Upper lobe of left lung (tissue), 6 donors: ENCODE data around the gene QRICH1. TPM values are rescaled to one million over a fixed set of nuclear protein-coding genes. Genes with fewer than 3 reads are reported as not detected.

Experiments
- ATAC-seq, 2 donors: fragments of 200-7000 bp; cut with Tn5 transposase; one replicate each; pipeline ENCODE4 v1.9.1; 2022; ENCODE audit warnings: mild to moderate bottlenecking in 2 of 2, moderate library complexity in 2 of 2; ENCODE audit not compliant: low FRiP score in 2 of 2
- DNase-seq, 2 donors: peaks; one replicate each; pipeline ENCODE4 v3.0.0-alpha.2; 2019 to 2020
- H3K27ac ChIP-seq, 4 donors: fragments of 200-600 bp; sonication (generic); one replicate each; pipeline ENCODE4 v1.5.1; 2016 to 2019
- H3K27me3 ChIP-seq, 4 donors: fragments of 200-600 bp; sonication (generic); one replicate each; pipeline ENCODE4 v1.5.1; 2017 to 2019
- H3K36me3 ChIP-seq, 4 donors: fragments of 200-600 bp; sonication (generic); one replicate each; pipeline ENCODE4 v1.5.1; 2016 to 2019
- H3K4me1 ChIP-seq, 4 donors: fragments of 200-600 bp; sonication (generic); one replicate each; pipeline ENCODE4 v1.5.1; 2018 to 2019
- H3K4me3 ChIP-seq, 4 donors: fragments of 200-600 bp; sonication (generic); one replicate each; pipeline ENCODE4 v1.5.1; 2017 to 2019; ENCODE audit warnings: mild to moderate bottlenecking in 2 of 4, moderate library complexity in 1 of 4
- H3K9me3 ChIP-seq, 4 donors: fragments of 200-600 bp; sonication (generic); one replicate each; pipeline ENCODE4 v1.5.1; 2018 to 2019
- EP300 ChIP-seq, 4 donors: sonication (generic); formaldehyde crosslinking; IDR thresholded peaks; one replicate each; pipeline ENCODE4 v1.5.1; 2017; ENCODE audit warnings: antibody characterized with exemption in 4 of 4, control low read depth in 2 of 4
- POLR2A ChIP-seq, 4 donors: fragments of 450-650 bp; IDR thresholded peaks; one replicate each; pipeline ENCODE4 v1.5.1; 2016 to 2017; ENCODE audit warnings: antibody characterized with exemption in 4 of 4, mild to moderate bottlenecking in 2 of 4
- POLR2AphosphoS5 ChIP-seq, 2 donors: sonication (generic); formaldehyde crosslinking; IDR thresholded peaks; one replicate each; pipeline ENCODE4 v1.5.1; 2017; ENCODE audit warnings: antibody characterized with exemption in 2 of 2
- WGBS, 2 donors: methylation state at CpG; one replicate each; pipeline ENCODE4 v1.1.5; 2017 to 2018; 5-methylcytosine and 5-hydroxymethylcytosine counted together
- total RNA-seq, 6 donors: library from RNA; depleted of rRNA in 4 of 6; stranded (reverse); fragments of >200 nt in 4 of 6; gene quantifications; one replicate each; pipeline versions ENCODE4 v1.1.0 to v1.2.1, GENCODE V29; 2016 to 2021
- TF ChIP-seq, protein P1 (sequence below), 6 experiments: fragments of 450-650 bp in 4 of 6; fragments of 200-600 bp in 2 of 6; sonication (generic) in 2 of 6; IDR thresholded peaks; one replicate each; pipeline ENCODE4 v1.5.1; 2016 to 2019; ENCODE audit warnings: antibody characterized with exemption in 6 of 6
- donor health status: DM: no; HTN: no; CAD: no; lungs with moderate emphysema.
- donor health status: DM: no; HTN: yes; CAD: no; lungs with severe emphysema.

Gene QRICH1
- total RNA-seq, 6 donors from 2014 or later: 65.6 to 145 (median 74.2) TPM

DNA sequence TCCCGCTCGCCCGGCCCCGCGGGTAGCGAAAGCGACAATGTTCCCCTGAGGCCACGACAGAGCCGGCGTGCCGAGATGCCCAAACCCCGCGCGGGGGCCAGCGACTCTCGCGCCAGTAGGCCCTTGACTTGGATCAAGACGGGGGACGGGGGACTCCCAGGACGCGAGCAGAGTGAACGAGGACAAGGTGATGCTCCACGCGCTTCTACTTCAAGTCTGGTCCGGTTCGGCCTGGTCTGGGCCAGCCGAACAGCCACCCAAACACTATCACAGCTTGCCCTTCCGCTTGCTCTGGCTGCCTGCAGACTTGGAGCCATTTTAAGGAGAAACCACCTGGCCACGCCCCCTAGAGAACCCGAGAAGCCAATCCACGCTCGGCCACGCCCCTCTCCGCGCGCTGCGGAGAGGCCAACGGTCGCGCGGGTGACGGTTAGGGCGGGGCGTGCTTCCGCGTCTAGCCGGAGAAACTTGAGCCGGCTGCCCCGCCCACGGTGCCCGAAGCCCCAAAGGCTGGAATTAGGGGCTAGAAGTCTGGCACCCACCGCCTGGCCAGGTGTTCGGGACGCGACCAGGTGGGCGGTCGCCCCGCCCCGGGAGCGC lies 72.6 kb downstream of the QRICH1 start:
- Histone ChIP-seq H3K9me3 (no peaks in the 10 kb centered on the region), H3K4me3 (peak overlapping the region; percentile 71 to 92 (median 78)), H3K36me3 (peaks cover 13 to 37% (median 34%) of the 10 kb centered on the region in 4 donors), H3K27me3 (no peaks in the 10 kb centered on the region), H3K4me1 (peaks cover 38 to 54% (median 44%) of the 10 kb centered on the region in 4 donors), H3K27ac (peak overlapping the region; percentile 97 to 100 (median 99))
- ATAC-seq: peak; percentile 94 to 96
- TF ChIP-seq POLR2AphosphoS5 (IDR thresholded peaks at IDR 0.05) (peak; percentile 99 to 100), EP300 (IDR thresholded peaks at IDR 0.05) (peak in 1 of 4 donors; percentile 72), POLR2A (IDR thresholded peaks at IDR 0.05) (peak; percentile 71 to 100 (median 98))
- TF ChIP-seq, protein P1, sequence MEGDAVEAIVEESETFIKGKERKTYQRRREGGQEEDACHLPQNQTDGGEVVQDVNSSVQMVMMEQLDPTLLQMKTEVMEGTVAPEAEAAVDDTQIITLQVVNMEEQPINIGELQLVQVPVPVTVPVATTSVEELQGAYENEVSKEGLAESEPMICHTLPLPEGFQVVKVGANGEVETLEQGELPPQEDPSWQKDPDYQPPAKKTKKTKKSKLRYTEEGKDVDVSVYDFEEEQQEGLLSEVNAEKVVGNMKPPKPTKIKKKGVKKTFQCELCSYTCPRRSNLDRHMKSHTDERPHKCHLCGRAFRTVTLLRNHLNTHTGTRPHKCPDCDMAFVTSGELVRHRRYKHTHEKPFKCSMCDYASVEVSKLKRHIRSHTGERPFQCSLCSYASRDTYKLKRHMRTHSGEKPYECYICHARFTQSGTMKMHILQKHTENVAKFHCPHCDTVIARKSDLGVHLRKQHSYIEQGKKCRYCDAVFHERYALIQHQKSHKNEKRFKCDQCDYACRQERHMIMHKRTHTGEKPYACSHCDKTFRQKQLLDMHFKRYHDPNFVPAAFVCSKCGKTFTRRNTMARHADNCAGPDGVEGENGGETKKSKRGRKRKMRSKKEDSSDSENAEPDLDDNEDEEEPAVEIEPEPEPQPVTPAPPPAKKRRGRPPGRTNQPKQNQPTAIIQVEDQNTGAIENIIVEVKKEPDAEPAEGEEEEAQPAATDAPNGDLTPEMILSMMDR (IDR thresholded peaks at IDR 0.05): no peak
- DNase-seq: peak; percentile 99 to 100
- WGBS, 2 donors: 1% methylated on average over 40 of the region's 60 CpGs; no CpG with 5 or more reads in 1 of the 2 donors

DNA sequence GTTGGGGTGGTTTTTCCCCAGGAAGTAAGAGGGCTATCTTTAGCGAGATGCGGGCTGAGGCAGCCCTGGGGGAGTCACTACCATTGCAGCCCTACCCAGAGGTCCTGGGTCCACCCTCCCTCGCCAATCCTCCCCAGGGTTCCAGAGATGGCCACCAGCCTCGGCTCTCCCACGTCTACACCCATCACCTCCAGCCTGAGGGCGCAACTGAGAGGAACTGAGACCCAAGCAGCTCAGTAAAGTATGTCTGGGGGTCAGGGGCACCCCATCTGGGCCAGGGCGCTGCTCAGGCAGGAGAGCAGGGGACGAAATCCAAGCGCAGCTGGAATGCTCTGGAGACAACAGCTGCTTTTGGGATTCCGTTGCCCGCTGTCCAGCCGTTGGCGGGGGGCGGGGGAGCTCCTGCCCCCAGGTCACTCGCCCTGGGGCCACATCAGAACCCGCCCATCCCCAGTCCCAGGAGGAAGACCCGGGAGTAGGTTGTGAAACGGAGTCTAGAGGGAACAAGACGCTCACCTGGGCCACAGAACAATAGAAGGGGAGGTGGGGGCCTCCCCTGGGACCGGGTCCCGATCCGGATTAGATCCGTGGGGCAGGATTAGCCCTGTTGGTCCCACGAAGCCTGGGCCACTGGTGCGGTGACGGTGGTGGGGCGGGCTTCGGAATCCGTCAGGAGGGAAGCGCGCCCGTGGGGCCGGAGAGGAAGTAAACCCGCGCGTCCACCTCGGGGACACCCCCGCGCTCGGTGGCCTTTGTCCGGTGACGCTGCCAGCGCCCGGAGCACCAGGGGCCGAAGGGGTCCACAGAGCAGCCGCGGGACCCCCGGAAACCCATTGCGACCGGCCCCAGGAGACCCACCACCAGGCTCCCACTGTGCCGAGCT lies 73.3 kb downstream of the QRICH1 start:
- peak overlapping the region; percentile 97 to 100 (median 99) for H3K27ac ChIP-seq
- H3K4me3 ChIP-seq: peak overlapping the region; percentile 46 to 92 (median 78)
- peaks cover 38 to 54% (median 44%) of the 10 kb centered on the region in 4 donors for H3K4me1 ChIP-seq
- ATAC-seq (peak; percentile 1 to 25), DNase-seq (peak; percentile 74 to 93)
- H3K27me3 ChIP-seq: no peaks in the 10 kb centered on the region
- H3K36me3 ChIP-seq: peaks cover 15 to 37% (median 31%) of the 10 kb centered on the region in 4 donors
- WGBS, 2 donors: 3% methylated on average over 11 to 30 of the region's 51 CpGs
- no peaks in the 10 kb centered on the region for H3K9me3 ChIP-seq
- no peak for TF ChIP-seq POLR2AphosphoS5 (IDR thresholded peaks at IDR 0.05)
- no peak for TF ChIP-seq EP300 (IDR thresholded peaks at IDR 0.05)
- TF ChIP-seq POLR2A (IDR thresholded peaks at IDR 0.05): no peak
- TF ChIP-seq, protein P1 (IDR thresholded peaks at IDR 0.05): no peak

DNA sequence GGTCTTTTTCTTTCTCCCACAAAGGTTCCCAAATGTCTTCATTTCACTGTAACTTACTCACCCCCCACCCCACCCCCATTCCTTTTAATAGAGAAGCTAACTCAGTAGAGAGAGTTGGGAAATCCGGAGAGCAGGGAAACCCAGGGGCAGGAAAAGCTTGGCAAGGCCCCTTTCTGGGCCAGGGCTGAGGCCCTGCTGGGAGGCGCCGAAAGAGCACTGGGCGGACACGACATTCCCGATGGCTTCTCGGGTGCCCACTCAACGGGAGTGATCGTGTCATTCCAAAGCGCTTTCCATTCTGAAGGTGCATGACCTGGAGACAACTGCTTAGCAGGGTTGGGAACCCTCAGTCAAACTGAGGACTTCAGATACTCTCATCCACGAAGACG lies 73.9 kb downstream of the QRICH1 start:
- ATAC-seq (no peak), DNase-seq (no peak)
- Histone ChIP-seq H3K4me1 (peaks cover 38 to 54% (median 44%) of the 10 kb centered on the region in 4 donors), H3K36me3 (peaks cover 14 to 37% (median 32%) of the 10 kb centered on the region in 4 donors), H3K27ac (peak overlapping the region; percentile 97 to 100 (median 99)), H3K27me3 (no peaks in the 10 kb centered on the region), H3K4me3 (peak overlapping the region; percentile 46 to 92 (median 78)), H3K9me3 (no peaks in the 10 kb centered on the region)
- TF ChIP-seq, protein P1 (IDR thresholded peaks at IDR 0.05): no peak
- TF ChIP-seq EP300 (IDR thresholded peaks at IDR 0.05) (no peak), POLR2A (IDR thresholded peaks at IDR 0.05) (no peak), POLR2AphosphoS5 (IDR thresholded peaks at IDR 0.05) (no peak)
- WGBS, 2 donors: 36 to 41% methylated on average over 10 to 12 of the region's 12 CpGs

DNA sequence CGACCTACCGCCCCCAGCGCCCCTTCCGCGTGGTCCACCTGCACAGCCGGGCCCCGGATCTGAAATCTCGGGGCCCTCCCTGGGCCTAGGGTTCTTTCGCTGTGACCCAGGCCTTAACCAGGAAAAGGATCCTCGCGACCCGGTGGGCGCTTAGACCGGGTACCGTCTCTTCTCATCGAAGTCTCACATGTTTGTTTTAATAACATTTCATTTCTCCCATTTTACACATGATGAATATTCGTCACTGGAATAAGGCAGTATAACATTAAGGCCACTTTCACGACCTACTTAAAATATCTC lies 75.2 kb downstream of the QRICH1 start:
- ATAC-seq: no peak
- no peak for DNase-seq
- Histone ChIP-seq H3K27ac (peak overlapping the region; percentile 80 to 88 (median 82)), H3K4me1 (peaks cover 38 to 50% (median 43%) of the 10 kb centered on the region in 4 donors), H3K9me3 (no peaks in the 10 kb centered on the region), H3K36me3 (peaks cover 11 to 37% (median 30%) of the 10 kb centered on the region in 4 donors), H3K4me3 (peak overlapping the region; percentile 63 to 97 (median 88)), H3K27me3 (no peaks in the 10 kb centered on the region)
- WGBS, 2 donors: 2 to 4% methylated on average over 13 to 17 of the region's 18 CpGs
- no peak for TF ChIP-seq POLR2AphosphoS5 (IDR thresholded peaks at IDR 0.05)
